ENCODE measurements around the gene CBARP. TPM values are rescaled to one million over a fixed set of nuclear protein-coding genes. Genes with fewer than 3 reads are reported as not detected.

CBARP gene
- polyA plus RNA-seq, 1 donor from 2014 or later = 18.2 TPM

GRCh38 chr19:1281569-1282287 lies 43.9 kb upstream of the CBARP start:
- no peaks in the 10 kb centered on the region for H4K20me1 ChIP-seq (ENCODE audit: insufficient read depth)
- H3K36me3 ChIP-seq (ENCODE audit: insufficient read depth, low read length) = no peaks in the 10 kb centered on the region
- H3K4me3 ChIP-seq (ENCODE audit: low read length) = no peak overlapping the region
- no peak overlapping the region for H3K27ac ChIP-seq (ENCODE audit: low read length)
- H2AFZ ChIP-seq (ENCODE audit: low read depth, low read length) = no peak overlapping the region
- no peaks in the 10 kb centered on the region for H3F3A ChIP-seq (ENCODE audit: insufficient read depth, low read length, poor library complexity, severe bottlenecking)
- H3K9me2 ChIP-seq (ENCODE audit: insufficient read depth, low read length) = no peaks in the 10 kb centered on the region
- H3K9me3 ChIP-seq (ENCODE audit: low read length) = no peaks in the 10 kb centered on the region
- H3K9ac ChIP-seq (ENCODE audit: low read length) = no peak overlapping the region
- TF ChIP-seq RAD21 (conservative IDR thresholded peaks at IDR 0.05) (no peak), SMC3 (conservative IDR thresholded peaks at IDR 0.05; ENCODE audit: poor library complexity) (no peak), EZH2 (IDR thresholded peaks at IDR 0.05; ENCODE audit: borderline replicate concordance, insufficient read depth, low read length, poor library complexity, severe bottlenecking) (no peak), POLR2AphosphoS5 (IDR thresholded peaks at IDR 0.05) (no peak), CTCF (IDR thresholded peaks at IDR 0.05; ENCODE audit: poor library complexity, severe bottlenecking) (no peak), MXI1 (conservative IDR thresholded peaks at IDR 0.05; ENCODE audit: poor library complexity, severe bottlenecking) (no peak), REST (IDR thresholded peaks at IDR 0.05; ENCODE audit: borderline replicate concordance) (no peak), TAF1 (IDR thresholded peaks at IDR 0.05; ENCODE audit: low read depth) (no peak), EP300 (conservative IDR thresholded peaks at IDR 0.05; ENCODE audit: poor library complexity, severe bottlenecking) (no peak)
- H3K79me2 ChIP-seq (replicated peaks; ENCODE audit: insufficient read depth, low read length) = peaks cover 5% of the 10 kb centered on the region
- no peaks in the 10 kb centered on the region for H3K27me3 ChIP-seq (ENCODE audit: insufficient read depth, low read depth, low read length)
- H3K4me2 ChIP-seq (ENCODE audit: low read length) = no peak overlapping the region

GRCh38 chr19:1280636-1281568 lies 43.1 kb upstream of the CBARP start:
- Histone ChIP-seq H3K9me2 (ENCODE audit: insufficient read depth, low read length) (no peaks in the 10 kb centered on the region), H3F3A (ENCODE audit: insufficient read depth, low read length, poor library complexity, severe bottlenecking) (no peaks in the 10 kb centered on the region), H2AFZ (ENCODE audit: low read depth, low read length) (no peak overlapping the region), H3K36me3 (ENCODE audit: insufficient read depth, low read length) (no peaks in the 10 kb centered on the region), H3K27ac (ENCODE audit: low read length) (no peak overlapping the region), H3K4me3 (ENCODE audit: low read length) (no peak overlapping the region), H3K4me2 (ENCODE audit: low read length) (no peak overlapping the region), H3K27me3 (ENCODE audit: insufficient read depth, low read depth, low read length) (no peaks in the 10 kb centered on the region), H3K9ac (ENCODE audit: low read length) (no peak overlapping the region), H3K79me2 (replicated peaks; ENCODE audit: insufficient read depth, low read length) (peaks cover 2% of the 10 kb centered on the region), H3K9me3 (ENCODE audit: low read length) (no peaks in the 10 kb centered on the region), H4K20me1 (ENCODE audit: insufficient read depth) (no peaks in the 10 kb centered on the region)
- TF ChIP-seq SMC3 (conservative IDR thresholded peaks at IDR 0.05; ENCODE audit: poor library complexity) = no peak
- no peak for TF ChIP-seq MXI1 (conservative IDR thresholded peaks at IDR 0.05; ENCODE audit: poor library complexity, severe bottlenecking)
- TF ChIP-seq POLR2AphosphoS5 (IDR thresholded peaks at IDR 0.05) = no peak
- TF ChIP-seq CTCF (IDR thresholded peaks at IDR 0.05; ENCODE audit: poor library complexity, severe bottlenecking) = no peak
- TF ChIP-seq RAD21 (conservative IDR thresholded peaks at IDR 0.05) = no peak
- no peak for TF ChIP-seq EZH2 (IDR thresholded peaks at IDR 0.05; ENCODE audit: borderline replicate concordance, insufficient read depth, low read length, poor library complexity, severe bottlenecking)
- no peak for TF ChIP-seq EP300 (conservative IDR thresholded peaks at IDR 0.05; ENCODE audit: poor library complexity, severe bottlenecking)
- no peak for TF ChIP-seq TAF1 (IDR thresholded peaks at IDR 0.05; ENCODE audit: low read depth)
